ENCODE data around the gene TLK2.
A peak's percentile ranks its signal among the peaks of the same experiment; 100 is the strongest.
"Not testable (repeated sequence)": the region's sequence is repeated elsewhere in the genome, so short reads cannot be mapped to it uniquely, and the experiment has no call there.

Gene TLK2

GRCh38 chr17:62478424-62478879 lies at the start of gene TLK2:
Gene TLK2, plus strand, starts transcription at chr17:62478825. Its CDS starts 2,301 bp downstream, at chr17:62481126.
- peak; percentile 34 for DNase-seq
- Histone ChIP-seq H3K27me3 (replicated peaks) (no peaks in the 10 kb centered on the region), H3K27ac (peak within 1 kb of the TSS; percentile 91), H3K36me3 (replicated peaks) (peaks cover 3% of the 10 kb centered on the region), H3K4me3 (ENCODE audit: low read depth, low read length) (peak within 1 kb of the TSS; percentile 69)
- in situ Hi-C loops (cut with HindIII; ENCODE audit: low pct_ligation_motif_present, low sequenced_read_pairs): no loop called here
- TF ChIP-seq CTCF (IDR thresholded peaks at IDR 0.05; ENCODE audit: low read depth, low read length, missing control alignments): no peak

GRCh38 chr17:62435251-62435650 lies 43.4 kb upstream of the TLK2 start:
- DNase-seq; H3K4me3 ChIP-seq (ENCODE audit: low read depth, low read length); H3K36me3 ChIP-seq (replicated peaks); H3K27ac ChIP-seq; in situ Hi-C loops (cut with HindIII; ENCODE audit: low pct_ligation_motif_present, low sequenced_read_pairs); H3K27me3 ChIP-seq (replicated peaks): not testable (repeated sequence)

- H3K27ac ChIP-seq; H3K4me3 ChIP-seq (ENCODE audit: low read depth, low read length); in situ Hi-C loops (cut with HindIII; ENCODE audit: low pct_ligation_motif_present, low sequenced_read_pairs); H3K27me3 ChIP-seq (replicated peaks); DNase-seq: not testable (repeated sequence)
- H3K36me3 ChIP-seq (replicated peaks): peaks cover 20% of the 10 kb centered on the region
Observed at GRCh38 chr17:62441181-62441580, 37.4 kb upstream of the TLK2 start.

GRCh38 chr17:62444063-62444462 lies 34.6 kb upstream of the TLK2 start:
- no peak for TF ChIP-seq CTCF (IDR thresholded peaks at IDR 0.05; ENCODE audit: low read depth, low read length, missing control alignments)
- in situ Hi-C loops (cut with HindIII; ENCODE audit: low pct_ligation_motif_present, low sequenced_read_pairs): no loop called here
- Histone ChIP-seq H3K4me3 (ENCODE audit: low read depth, low read length) (no peak overlapping the region), H3K27ac (no peak overlapping the region), H3K27me3 (replicated peaks) (no peaks in the 10 kb centered on the region), H3K36me3 (replicated peaks) (peaks cover 28% of the 10 kb centered on the region)
- no peak for DNase-seq

- H3K4me3 ChIP-seq (ENCODE audit: low read depth, low read length); in situ Hi-C loops (cut with HindIII; ENCODE audit: low pct_ligation_motif_present, low sequenced_read_pairs); H3K27ac ChIP-seq; DNase-seq; H3K27me3 ChIP-seq (replicated peaks): not testable (repeated sequence)
- H3K36me3 ChIP-seq (replicated peaks): peaks cover 27% of the 10 kb centered on the region
Observed at GRCh38 chr17:62445791-62446190, 32.8 kb upstream of the TLK2 start.

- H3K36me3 ChIP-seq (replicated peaks); H3K4me3 ChIP-seq (ENCODE audit: low read depth, low read length); DNase-seq; in situ Hi-C loops (cut with HindIII; ENCODE audit: low pct_ligation_motif_present, low sequenced_read_pairs); H3K27ac ChIP-seq; H3K27me3 ChIP-seq (replicated peaks): not testable (repeated sequence)
Observed at GRCh38 chr17:62452195-62452594, 26.4 kb upstream of the TLK2 start.

- H3K27ac ChIP-seq; H3K4me3 ChIP-seq (ENCODE audit: low read depth, low read length); H3K27me3 ChIP-seq (replicated peaks); DNase-seq; H3K36me3 ChIP-seq (replicated peaks); in situ Hi-C loops (cut with HindIII; ENCODE audit: low pct_ligation_motif_present, low sequenced_read_pairs): not testable (repeated sequence)
Observed at GRCh38 chr17:62453041-62453440, 25.6 kb upstream of the TLK2 start.

- DNase-seq; in situ Hi-C loops (cut with HindIII; ENCODE audit: low pct_ligation_motif_present, low sequenced_read_pairs): not testable (repeated sequence)
Observed at GRCh38 chr17:62453656-62454055, 25.0 kb upstream of the TLK2 start.

GRCh38 chr17:62454111-62454510 lies 24.5 kb upstream of the TLK2 start:
- H3K4me3 ChIP-seq (ENCODE audit: low read depth, low read length); H3K27ac ChIP-seq; in situ Hi-C loops (cut with HindIII; ENCODE audit: low pct_ligation_motif_present, low sequenced_read_pairs); DNase-seq; H3K36me3 ChIP-seq (replicated peaks); H3K27me3 ChIP-seq (replicated peaks): not testable (repeated sequence)

More at GRCh38 chr17:62453656-62454055, 25.0 kb upstream of the TLK2 start:
- not testable (repeated sequence) for H3K27me3 ChIP-seq (replicated peaks); H3K36me3 ChIP-seq (replicated peaks); H3K27ac ChIP-seq; H3K4me3 ChIP-seq (ENCODE audit: low read depth, low read length)
